Measurements from ENCODE around the gene CEP19.

The CEP19 gene

GRCh38 chr3:196711838-196712513, at the start of gene CEP19, which contains the start of gene PIGX:
TSS of gene CEP19 (minus strand) at chr3:196712250. CDS start at chr3:196708657, 3,593 bp downstream.
TSS of gene PIGX (plus strand) at chr3:196712377.
- H3K36me3 ChIP-seq (ENCODE audit: low read depth) = peaks cover 2% of the 10 kb centered on the region; the same call in 1 of the 2 replicates
- H3K4me1 ChIP-seq (ENCODE audit: insufficient read depth, poor library complexity, severe bottlenecking) = peaks cover 17% of the 10 kb centered on the region
- no peaks in the 10 kb centered on the region for H3K9me3 ChIP-seq (ENCODE audit: severe bottlenecking)
- no peak for TF ChIP-seq CTCF (IDR thresholded peaks at IDR 0.05; ENCODE audit: poor library complexity, severe bottlenecking)
- peak; percentile 66 for DNase-seq (ENCODE audit: low spot score)
- no peaks in the 10 kb centered on the region for H3K27me3 ChIP-seq (ENCODE audit: insufficient read depth, poor library complexity, severe bottlenecking)
- peak within 1 kb of the TSS; percentile 53 for H3K27ac ChIP-seq (ENCODE audit: poor library complexity, severe bottlenecking)
- peak within 1 kb of the TSS; percentile 97 for H3K4me3 ChIP-seq (ENCODE audit: severe bottlenecking)
- ATAC-seq (ENCODE audit: low read depth) = peak; percentile 77

- Histone ChIP-seq H3K27ac (ENCODE audit: poor library complexity, severe bottlenecking) (no peak overlapping the region), H3K4me1 (ENCODE audit: insufficient read depth, poor library complexity, severe bottlenecking) (peaks cover 4% of the 10 kb centered on the region), H3K4me3 (ENCODE audit: severe bottlenecking) (no peak overlapping the region), H3K9me3 (ENCODE audit: severe bottlenecking) (peaks cover 9% of the 10 kb centered on the region), H3K36me3 (ENCODE audit: low read depth) (peaks cover 26% of the 10 kb centered on the region), H3K27me3 (ENCODE audit: insufficient read depth, poor library complexity, severe bottlenecking) (no peaks in the 10 kb centered on the region)
- no peak for TF ChIP-seq CTCF (IDR thresholded peaks at IDR 0.05; ENCODE audit: poor library complexity, severe bottlenecking)
- DNase-seq (ENCODE audit: low spot score) = no peak
- peak; percentile 61 for ATAC-seq (ENCODE audit: low read depth)
Observed at GRCh38 chr3:196757876-196758739, 46.1 kb upstream of the CEP19 start.

- Histone ChIP-seq H3K9me3 (ENCODE audit: severe bottlenecking) (peaks cover 9% of the 10 kb centered on the region), H3K27ac (ENCODE audit: poor library complexity, severe bottlenecking) (no peak overlapping the region), H3K36me3 (ENCODE audit: low read depth) (peaks cover 33% of the 10 kb centered on the region), H3K4me3 (ENCODE audit: severe bottlenecking) (no peak overlapping the region), H3K27me3 (ENCODE audit: insufficient read depth, poor library complexity, severe bottlenecking) (no peaks in the 10 kb centered on the region), H3K4me1 (ENCODE audit: insufficient read depth, poor library complexity, severe bottlenecking) (peaks cover 4% of the 10 kb centered on the region)
- ATAC-seq (ENCODE audit: low read depth) (no peak), DNase-seq (ENCODE audit: low spot score) (no peak)
- no peak for TF ChIP-seq CTCF (IDR thresholded peaks at IDR 0.05; ENCODE audit: poor library complexity, severe bottlenecking)
Observed at GRCh38 chr3:196756732-196757131, 44.7 kb upstream of the CEP19 start.

- no peak overlapping the region for H3K4me3 ChIP-seq (ENCODE audit: severe bottlenecking)
- peaks cover 4% of the 10 kb centered on the region for H3K4me1 ChIP-seq (ENCODE audit: insufficient read depth, poor library complexity, severe bottlenecking)
- peaks cover 9% of the 10 kb centered on the region for H3K9me3 ChIP-seq (ENCODE audit: severe bottlenecking)
- no peak for TF ChIP-seq CTCF (IDR thresholded peaks at IDR 0.05; ENCODE audit: poor library complexity, severe bottlenecking)
- ATAC-seq (ENCODE audit: low read depth) = no peak
- no peak for DNase-seq (ENCODE audit: low spot score)
- H3K27me3 ChIP-seq (ENCODE audit: insufficient read depth, poor library complexity, severe bottlenecking) = no peaks in the 10 kb centered on the region
- peaks cover 47% of the 10 kb centered on the region for H3K36me3 ChIP-seq (ENCODE audit: low read depth)
- H3K27ac ChIP-seq (ENCODE audit: poor library complexity, severe bottlenecking) = no peak overlapping the region
Observed at GRCh38 chr3:196754091-196754981, 42.3 kb upstream of the CEP19 start.
